Muscle layer of colon (tissue), 2 donors: Measurements from ENCODE around the gene BCL2L11.

ENCODE experiments used
- H3K27ac ChIP-seq: one replicate; pipeline ENCODE4 v1.7.0; 2013; ENCODE audit warnings: low read depth, mild to moderate bottlenecking, low read length, moderate library complexity
- H3K27me3 ChIP-seq, 2 donors: one replicate each; pipeline ENCODE4 v1.7.0; 2013; ENCODE audit warnings: low read length in 2 of 2, mild to moderate bottlenecking in 2 of 2; ENCODE audit not compliant: insufficient read depth in 2 of 2, control insufficient read depth in 1 of 2
- H3K36me3 ChIP-seq: one replicate; pipeline ENCODE4 v1.7.0; 2013; ENCODE audit warnings: mild to moderate bottlenecking, low read length; ENCODE audit not compliant: insufficient read depth
- H3K4me1 ChIP-seq: one replicate; pipeline ENCODE4 v1.7.0; 2013; ENCODE audit warnings: mild to moderate bottlenecking, low read length; ENCODE audit not compliant: insufficient read depth
- H3K4me3 ChIP-seq, 2 donors: one replicate each; pipeline ENCODE4 v1.7.0; 2013; ENCODE audit warnings: low read length in 2 of 2, low read depth in 1 of 2, mild to moderate bottlenecking in 1 of 2, moderate library complexity in 1 of 2
- H3K9ac ChIP-seq: one replicate; pipeline ENCODE4 v1.7.0; 2013; ENCODE audit warnings: low read length
- H3K9me3 ChIP-seq: one replicate; pipeline ENCODE4 v1.7.0; 2013; ENCODE audit warnings: mild to moderate bottlenecking, low read length
- donor health status: abdominal sarcoma.
- donor health status: Adenocarcinoma of cecum.

BCL2L11 gene

GRCh38 chr2:111148225-111148873 lies 27.6 kb downstream of the BCL2L11 start:
- Histone ChIP-seq H3K9me3 (no peaks in the 10 kb centered on the region), H3K4me3 (no peak overlapping the region), H3K9ac (no peak overlapping the region), H3K4me1 (no peaks in the 10 kb centered on the region), H3K27me3 (no peaks in the 10 kb centered on the region), H3K27ac (no peak overlapping the region), H3K36me3 (no peaks in the 10 kb centered on the region)

- Histone ChIP-seq H3K27ac (no peak overlapping the region), H3K4me3 (no peak overlapping the region), H3K4me1 (no peaks in the 10 kb centered on the region), H3K36me3 (no peaks in the 10 kb centered on the region), H3K27me3 (no peaks in the 10 kb centered on the region), H3K9me3 (no peaks in the 10 kb centered on the region), H3K9ac (no peak overlapping the region)
These were observed 28.2 kb downstream of the BCL2L11 start for GRCh38 chr2:111148925-111149324.

- Histone ChIP-seq H3K9me3 (no peaks in the 10 kb centered on the region), H3K4me3 (no peak overlapping the region), H3K27me3 (no peaks in the 10 kb centered on the region), H3K36me3 (no peaks in the 10 kb centered on the region), H3K9ac (no peak overlapping the region), H3K4me1 (no peaks in the 10 kb centered on the region), H3K27ac (no peak overlapping the region)
These were observed 29.3 kb downstream of the BCL2L11 start for GRCh38 chr2:111149882-111150455.

- H3K36me3 ChIP-seq = no peaks in the 10 kb centered on the region
- H3K27ac ChIP-seq = no peak overlapping the region
- no peaks in the 10 kb centered on the region for H3K27me3 ChIP-seq
- no peaks in the 10 kb centered on the region for H3K9me3 ChIP-seq
- no peak overlapping the region for H3K4me3 ChIP-seq
- no peak overlapping the region for H3K9ac ChIP-seq
- H3K4me1 ChIP-seq = no peaks in the 10 kb centered on the region
These were observed 34.0 kb downstream of the BCL2L11 start for GRCh38 chr2:111154758-111155157.

- H3K27ac ChIP-seq = no peak overlapping the region
- H3K4me1 ChIP-seq = no peaks in the 10 kb centered on the region
- no peaks in the 10 kb centered on the region for H3K9me3 ChIP-seq
- no peaks in the 10 kb centered on the region for H3K36me3 ChIP-seq
- no peak overlapping the region for H3K4me3 ChIP-seq
- no peaks in the 10 kb centered on the region for H3K27me3 ChIP-seq
- no peak overlapping the region for H3K9ac ChIP-seq
These were observed 34.9 kb downstream of the BCL2L11 start for GRCh38 chr2:111155610-111156009.

GRCh38 chr2:111156529-111156928 lies 35.8 kb downstream of the BCL2L11 start:
- no peaks in the 10 kb centered on the region for H3K27me3 ChIP-seq
- no peaks in the 10 kb centered on the region for H3K9me3 ChIP-seq
- no peak overlapping the region for H3K9ac ChIP-seq
- no peaks in the 10 kb centered on the region for H3K4me1 ChIP-seq
- no peak overlapping the region for H3K4me3 ChIP-seq
- H3K36me3 ChIP-seq = no peaks in the 10 kb centered on the region
- H3K27ac ChIP-seq = no peak overlapping the region

- no peak overlapping the region for H3K9ac ChIP-seq
- no peaks in the 10 kb centered on the region for H3K4me1 ChIP-seq
- H3K4me3 ChIP-seq = no peak overlapping the region
- no peaks in the 10 kb centered on the region for H3K9me3 ChIP-seq
- H3K36me3 ChIP-seq = no peaks in the 10 kb centered on the region
- H3K27me3 ChIP-seq = no peaks in the 10 kb centered on the region
- H3K27ac ChIP-seq = no peak overlapping the region
These were observed 36.5 kb downstream of the BCL2L11 start for GRCh38 chr2:111157071-111157661.

GRCh38 chr2:111157798-111158197 lies 37.1 kb downstream of the BCL2L11 start:
- Histone ChIP-seq H3K4me3 (no peak overlapping the region), H3K27me3 (no peaks in the 10 kb centered on the region), H3K27ac (no peak overlapping the region), H3K9ac (no peak overlapping the region), H3K4me1 (no peaks in the 10 kb centered on the region), H3K9me3 (no peaks in the 10 kb centered on the region), H3K36me3 (no peaks in the 10 kb centered on the region)

- H3K27me3 ChIP-seq = no peaks in the 10 kb centered on the region
- H3K9ac ChIP-seq = no peak overlapping the region
- H3K4me1 ChIP-seq = peaks cover 5% of the 10 kb centered on the region
- no peaks in the 10 kb centered on the region for H3K36me3 ChIP-seq
- H3K4me3 ChIP-seq = no peak overlapping the region
- H3K9me3 ChIP-seq = no peaks in the 10 kb centered on the region
- H3K27ac ChIP-seq = no peak overlapping the region
These were observed 38.9 kb downstream of the BCL2L11 start for GRCh38 chr2:111159641-111160040.

GRCh38 chr2:111160758-111161157 lies 40.0 kb downstream of the BCL2L11 start:
- no peak overlapping the region for H3K27ac ChIP-seq
- H3K9ac ChIP-seq = no peak overlapping the region
- H3K9me3 ChIP-seq = no peaks in the 10 kb centered on the region
- peaks cover 8% of the 10 kb centered on the region for H3K4me1 ChIP-seq
- H3K36me3 ChIP-seq = no peaks in the 10 kb centered on the region
- H3K4me3 ChIP-seq = no peak overlapping the region
- H3K27me3 ChIP-seq = no peaks in the 10 kb centered on the region

- Histone ChIP-seq H3K9ac (no peak overlapping the region), H3K4me1 (peaks cover 8% of the 10 kb centered on the region), H3K4me3 (no peak overlapping the region)
These were observed 41.3 kb downstream of the BCL2L11 start for GRCh38 chr2:111161971-111162370.

More at GRCh38 chr2:111161971-111162370, 41.3 kb downstream of the BCL2L11 start:
- Histone ChIP-seq H3K36me3 (no peaks in the 10 kb centered on the region), H3K27ac (no peak overlapping the region), H3K9me3 (no peaks in the 10 kb centered on the region), H3K27me3 (no peaks in the 10 kb centered on the region)
